Stromal cell of bone marrow (primary cell): Measurements from ENCODE around the gene SNX32.

Experiments
- DNase-seq: peaks from one replicate; pipeline ENCODE4 v3.0.0-alpha.2; 2012; ENCODE audit warnings: low read depth

The SNX32 gene

GRCh38 chr11:65868907-65869306 is 35.1 kb downstream of the SNX32 start:
- no peak for DNase-seq

GRCh38 chr11:65869643-65870306 is 36.0 kb downstream of the SNX32 start:
- DNase-seq: no peak

- DNase-seq: no peak
These were observed 36.5 kb downstream of the SNX32 start for GRCh38 chr11:65870307-65870658.

GRCh38 chr11:65870706-65871681 is 37.2 kb downstream of the SNX32 start:
- no peak for DNase-seq

GRCh38 chr11:65871811-65872548 is 38.2 kb downstream of the SNX32 start:
- DNase-seq: no peak

GRCh38 chr11:65872586-65873317 is 39.0 kb downstream of the SNX32 start, which contains the start of gene EFEMP2:
TSS of gene EFEMP2 (minus strand) at chr11:65872800. CDS start at chr11:65872354, 446 bp downstream.
- DNase-seq: no peak

GRCh38 chr11:65873318-65874156 is 39.8 kb downstream of the SNX32 start:
- DNase-seq: peak; percentile 84

GRCh38 chr11:65879617-65880016 is 45.9 kb downstream of the SNX32 start, which contains the start of gene CTSW:
TSS of gene CTSW (plus strand) at chr11:65879837. CDS start at chr11:65879855, 18 bp downstream.
- no peak for DNase-seq

GRCh38 chr11:65880027-65880426 is 46.3 kb downstream of the SNX32 start:
- no peak for DNase-seq

GRCh38 chr11:65880844-65881421 is 47.2 kb downstream of the SNX32 start:
- no peak for DNase-seq

- DNase-seq: no peak
These were observed 48.6 kb downstream of the SNX32 start for GRCh38 chr11:65882120-65883057.

GRCh38 chr11:65883058-65883761 is 49.4 kb downstream of the SNX32 start:
- DNase-seq: no peak

- DNase-seq: no peak
These were observed 50.3 kb downstream of the SNX32 start for GRCh38 chr11:65883786-65884715.

- no peak for DNase-seq
These were observed 50.9 kb downstream of the SNX32 start for GRCh38 chr11:65884716-65885092.

GRCh38 chr11:65885231-65885630 is 51.5 kb downstream of the SNX32 start:
- DNase-seq: no peak

- DNase-seq: no peak
These were observed 52.2 kb downstream of the SNX32 start for GRCh38 chr11:65885808-65886536.
